BLaER1 treated with 17β-estradiol and CSF1 and Interleukin-3, amounts not matched to agents 10 nM and 100 nM (cell line): ENCODE data around the gene TMEM42.

Experiments used
- H3K27ac ChIP-seq, 11 experiments: shearing (Covaris generic); formaldehyde crosslinking; 2 replicates each; pipeline ENCODE4 v1.8.1; 2022
- H3K27me3 ChIP-seq, 11 experiments: shearing (Covaris generic); formaldehyde crosslinking; 2 replicates each; pipeline ENCODE4 v1.8.1; 2022
- H3K36me3 ChIP-seq, 11 experiments: shearing (Covaris generic); formaldehyde crosslinking; 2 replicates each; pipeline ENCODE4 v1.8.1; 2022
- H3K4me1 ChIP-seq, 10 experiments: shearing (Covaris generic); formaldehyde crosslinking; 2 replicates each; pipeline ENCODE4 v1.8.1; 2022
- H3K4me2 ChIP-seq, 11 experiments: shearing (Covaris generic); formaldehyde crosslinking; 2 replicates each; pipeline ENCODE4 v1.8.1; 2022
- H3K4me3 ChIP-seq, 10 experiments: shearing (Covaris generic); formaldehyde crosslinking; 2 replicates each; pipeline ENCODE4 v1.8.1; 2022
- H3K9ac ChIP-seq, 11 experiments: shearing (Covaris generic); formaldehyde crosslinking; 2 replicates each; pipeline ENCODE4 v1.8.1; 2022
- H3K9me3 ChIP-seq, 11 experiments: shearing (Covaris generic); formaldehyde crosslinking; replicated peaks in 1 of 11; 2 replicates each; pipeline ENCODE4 v1.8.1; 2022
- H4K20me1 ChIP-seq, 11 experiments: shearing (Covaris generic); formaldehyde crosslinking; 2 replicates each; pipeline ENCODE4 v1.8.1; 2022
- Cebpa-rat ChIP-seq, 11 experiments: shearing (Covaris generic); IDR thresholded peaks; 2 replicates each; pipeline ENCODE4 v1.8.1; 2022

Gene TMEM42

GRCh38 chr3:44883999-44884431 is 22.3 kb downstream of the TMEM42 start:
- TF ChIP-seq Cebpa-rat (IDR thresholded peaks at IDR 0.05), result no peak
- peak overlapping the region in 2 of 11 experiments; percentile 3 to 37; a peak in 2 of 22 replicates for H3K4me2 ChIP-seq

GRCh38 chr3:44885618-44886017 is 23.9 kb downstream of the TMEM42 start:
- Histone ChIP-seq H3K9ac (no peak overlapping the region), H4K20me1 (no peaks in the 10 kb centered on the region), H3K4me1 (peaks cover 0 to 20% (median 0%) of the 10 kb centered on the region in 10 experiments; a peak in 9 of 20 replicates), H3K36me3 (no peaks in the 10 kb centered on the region), H3K27ac (no peak overlapping the region), H3K27me3 (no peaks in the 10 kb centered on the region), H3K4me3 (no peak overlapping the region), H3K4me2 (no peak overlapping the region), H3K9me3 (no peaks in the 10 kb centered on the region)
- TF ChIP-seq Cebpa-rat (IDR thresholded peaks at IDR 0.05), result no peak

More at GRCh38 chr3:44883999-44884431, 22.3 kb downstream of the TMEM42 start:
- H3K4me1 ChIP-seq, result peaks cover 0 to 17% (median 0%) of the 10 kb centered on the region in 10 experiments; a peak in 6 of 20 replicates
- H3K27me3 ChIP-seq, result no peaks in the 10 kb centered on the region
- H3K4me3 ChIP-seq, result no peak overlapping the region
- no peak overlapping the region for H3K9ac ChIP-seq
- H4K20me1 ChIP-seq, result no peaks in the 10 kb centered on the region
- no peaks in the 10 kb centered on the region for H3K36me3 ChIP-seq
- H3K9me3 ChIP-seq, result no peaks in the 10 kb centered on the region
- no peak overlapping the region for H3K27ac ChIP-seq

- no peaks in the 10 kb centered on the region for H3K27me3 ChIP-seq
- H3K4me1 ChIP-seq, result peaks cover 0 to 26% (median 0%) of the 10 kb centered on the region in 10 experiments; a peak in 9 of 20 replicates
- no peaks in the 10 kb centered on the region for H3K9me3 ChIP-seq
- no peak overlapping the region for H3K4me3 ChIP-seq
- H3K9ac ChIP-seq, result no peak overlapping the region
- TF ChIP-seq Cebpa-rat (IDR thresholded peaks at IDR 0.05), result no peak
- no peak overlapping the region for H3K4me2 ChIP-seq
- H3K27ac ChIP-seq, result no peak overlapping the region
- no peaks in the 10 kb centered on the region for H4K20me1 ChIP-seq
- H3K36me3 ChIP-seq, result no peaks in the 10 kb centered on the region
These were observed 24.8 kb downstream of the TMEM42 start for GRCh38 chr3:44886561-44886960.

- no peak overlapping the region for H3K9ac ChIP-seq
- no peaks in the 10 kb centered on the region for H3K9me3 ChIP-seq
- no peak for TF ChIP-seq Cebpa-rat (IDR thresholded peaks at IDR 0.05)
- no peak overlapping the region for H3K4me2 ChIP-seq
- H3K27me3 ChIP-seq, result no peaks in the 10 kb centered on the region
- H3K27ac ChIP-seq, result no peak overlapping the region
- peaks cover 0 to 26% (median 0%) of the 10 kb centered on the region in 10 experiments; a peak in 9 of 20 replicates for H3K4me1 ChIP-seq
- no peak overlapping the region for H3K4me3 ChIP-seq
- no peaks in the 10 kb centered on the region for H3K36me3 ChIP-seq
- no peaks in the 10 kb centered on the region for H4K20me1 ChIP-seq
These were observed 25.4 kb downstream of the TMEM42 start for GRCh38 chr3:44887101-44887500.

GRCh38 chr3:44890258-44890657 is 28.5 kb downstream of the TMEM42 start:
- no peaks in the 10 kb centered on the region for H4K20me1 ChIP-seq
- H3K4me3 ChIP-seq, result no peak overlapping the region
- no peak overlapping the region for H3K9ac ChIP-seq
- H3K9me3 ChIP-seq, result no peaks in the 10 kb centered on the region
- H3K36me3 ChIP-seq, result no peaks in the 10 kb centered on the region
- H3K27ac ChIP-seq, result no peak overlapping the region
- no peaks in the 10 kb centered on the region for H3K27me3 ChIP-seq
- H3K4me1 ChIP-seq, result peaks cover 0 to 16% (median 0%) of the 10 kb centered on the region in 10 experiments; a peak in 7 of 20 replicates
- H3K4me2 ChIP-seq, result no peak overlapping the region; a peak in 2 of 22 replicates
- no peak for TF ChIP-seq Cebpa-rat (IDR thresholded peaks at IDR 0.05)

- H3K4me1 ChIP-seq, result peaks cover 0 to 16% (median 0%) of the 10 kb centered on the region in 10 experiments; a peak in 7 of 20 replicates
- H3K27me3 ChIP-seq, result no peaks in the 10 kb centered on the region
- H3K9me3 ChIP-seq, result no peaks in the 10 kb centered on the region
- H3K27ac ChIP-seq, result no peak overlapping the region
- no peaks in the 10 kb centered on the region for H3K36me3 ChIP-seq
- peak overlapping the region in 3 of 11 experiments; percentile 32 to 54 (median 33); a peak in 6 of 22 replicates for H3K4me2 ChIP-seq
- H3K9ac ChIP-seq, result no peak overlapping the region
- no peak overlapping the region for H3K4me3 ChIP-seq
- TF ChIP-seq Cebpa-rat (IDR thresholded peaks at IDR 0.05), result no peak
- H4K20me1 ChIP-seq, result no peaks in the 10 kb centered on the region
These were observed 29.1 kb downstream of the TMEM42 start for GRCh38 chr3:44890852-44891251.

GRCh38 chr3:44892689-44893088 is 31.0 kb downstream of the TMEM42 start:
- Histone ChIP-seq H3K9ac (no peak overlapping the region), H3K4me3 (no peak overlapping the region), H3K36me3 (no peaks in the 10 kb centered on the region), H3K27me3 (no peaks in the 10 kb centered on the region), H4K20me1 (no peaks in the 10 kb centered on the region), H3K4me2 (no peak overlapping the region), H3K4me1 (peaks cover 0 to 24% (median 2%) of the 10 kb centered on the region in 10 experiments; a peak in 8 of 20 replicates), H3K27ac (no peak overlapping the region), H3K9me3 (no peaks in the 10 kb centered on the region)
- no peak for TF ChIP-seq Cebpa-rat (IDR thresholded peaks at IDR 0.05)

GRCh38 chr3:44893097-44893496 is 31.4 kb downstream of the TMEM42 start:
- H3K27me3 ChIP-seq, result no peaks in the 10 kb centered on the region
- TF ChIP-seq Cebpa-rat (IDR thresholded peaks at IDR 0.05), result no peak
- H3K4me3 ChIP-seq, result no peak overlapping the region
- H3K4me2 ChIP-seq, result no peak overlapping the region
- H3K9me3 ChIP-seq, result no peaks in the 10 kb centered on the region
- H4K20me1 ChIP-seq, result no peaks in the 10 kb centered on the region
- peaks cover 0 to 24% (median 2%) of the 10 kb centered on the region in 10 experiments; a peak in 8 of 20 replicates for H3K4me1 ChIP-seq
- H3K9ac ChIP-seq, result no peak overlapping the region
- no peak overlapping the region for H3K27ac ChIP-seq
- no peaks in the 10 kb centered on the region for H3K36me3 ChIP-seq

GRCh38 chr3:44894485-44894884 is 32.8 kb downstream of the TMEM42 start:
- peaks cover 0 to 24% (median 2%) of the 10 kb centered on the region in 10 experiments; a peak in 8 of 20 replicates for H3K4me1 ChIP-seq
- H3K9ac ChIP-seq, result no peak overlapping the region
- H4K20me1 ChIP-seq, result no peaks in the 10 kb centered on the region
- no peak for TF ChIP-seq Cebpa-rat (IDR thresholded peaks at IDR 0.05)
- H3K36me3 ChIP-seq, result no peaks in the 10 kb centered on the region
- H3K9me3 ChIP-seq, result no peaks in the 10 kb centered on the region
- no peak overlapping the region for H3K4me2 ChIP-seq
- H3K27ac ChIP-seq, result no peak overlapping the region
- H3K27me3 ChIP-seq, result no peaks in the 10 kb centered on the region
- no peak overlapping the region for H3K4me3 ChIP-seq

- no peak overlapping the region for H3K4me2 ChIP-seq
- H4K20me1 ChIP-seq, result no peaks in the 10 kb centered on the region
- no peaks in the 10 kb centered on the region for H3K27me3 ChIP-seq
- H3K9me3 ChIP-seq, result no peaks in the 10 kb centered on the region
- no peak overlapping the region for H3K4me3 ChIP-seq
- H3K9ac ChIP-seq, result no peak overlapping the region
- H3K27ac ChIP-seq, result no peak overlapping the region
- no peak for TF ChIP-seq Cebpa-rat (IDR thresholded peaks at IDR 0.05)
- no peaks in the 10 kb centered on the region for H3K36me3 ChIP-seq
- H3K4me1 ChIP-seq, result peaks cover 0 to 8% (median 2%) of the 10 kb centered on the region in 10 experiments; a peak in 6 of 20 replicates
These were observed 34.7 kb downstream of the TMEM42 start for GRCh38 chr3:44896440-44896839.
